Fibroblast of lung (primary cell): Measurements from ENCODE around the gene DCBLD2. TPM values are rescaled to one million over a fixed set of nuclear protein-coding genes. Genes with fewer than 3 reads are reported as not detected.

ENCODE experiments used
- DNase-seq, 2 donors: peaks; one replicate each; pipeline versions ENCODE4 v3.0.0 to v3.0.0-alpha.2; 2010; ENCODE audit warnings: low read depth in 2 of 2
- H2AFZ ChIP-seq: 2 replicates; pipeline ENCODE4 v1.5.1; 2012; ENCODE audit warnings: low read length, control low read depth, inconsistent platforms
- H3K27ac ChIP-seq: 2 replicates; pipeline ENCODE4 v1.5.1; 2011; ENCODE audit warnings: low read length, control low read depth; ENCODE audit not compliant: insufficient read depth
- H3K27me3 ChIP-seq: 2 replicates; pipeline ENCODE4 v1.5.1; 2011; ENCODE audit warnings: mild to moderate bottlenecking, low read length; ENCODE audit not compliant: control insufficient read depth, insufficient read depth
- H3K36me3 ChIP-seq: 2 replicates; pipeline ENCODE4 v1.5.1; 2011; ENCODE audit warnings: low read length; ENCODE audit not compliant: control insufficient read depth, insufficient read depth
- H3K4me1 ChIP-seq: 2 replicates; pipeline ENCODE4 v1.5.1; 2011; ENCODE audit warnings: low read length; ENCODE audit not compliant: control insufficient read depth, insufficient read depth; ENCODE audit errors: extremely low read depth
- H3K4me2 ChIP-seq: 2 replicates; pipeline ENCODE4 v1.5.1; 2011; ENCODE audit warnings: low read length, control low read depth; ENCODE audit not compliant: insufficient read depth; ENCODE audit errors: extremely low read depth
- H3K4me3 ChIP-seq, 4 experiments: fragments of 200-600 bp in 1 of 4; sonication (generic) in 1 of 4; replicated peaks in 1 of 4; 2 replicates each; pipeline ENCODE4 v1.5.1; 2011 to 2016; ENCODE audit warnings: low read length in 4 of 4, low read depth in 3 of 4, mild to moderate bottlenecking in 3 of 4, control low read depth in 2 of 4, inconsistent platforms in 1 of 4, mixed read lengths in 1 of 4; ENCODE audit not compliant: insufficient read depth in 1 of 4; ENCODE audit errors: control extremely low read depth in 1 of 4
- H3K79me2 ChIP-seq: 2 replicates; pipeline ENCODE4 v1.5.1; 2012; ENCODE audit warnings: mild to moderate bottlenecking, low read length, inconsistent platforms; ENCODE audit not compliant: control insufficient read depth, insufficient read depth
- H3K9ac ChIP-seq: 2 replicates; pipeline ENCODE4 v1.5.1; 2011; ENCODE audit warnings: mild to moderate bottlenecking, low read length, control low read depth; ENCODE audit not compliant: insufficient read depth
- H3K9me3 ChIP-seq: 2 replicates; pipeline ENCODE4 v1.5.1; 2012; ENCODE audit warnings: low read depth, low read length; ENCODE audit not compliant: control insufficient read depth, insufficient read depth
- H4K20me1 ChIP-seq: 2 replicates; pipeline ENCODE4 v1.5.1; 2011; ENCODE audit warnings: low read length; ENCODE audit not compliant: control insufficient read depth, insufficient read depth; ENCODE audit errors: extremely low read depth
- CTCF ChIP-seq, 2 donors: IDR thresholded peaks in 1 of 2; conservative IDR thresholded peaks in 1 of 2; 1 replicate in 1 of 2; 2 replicates in 1 of 2; pipeline ENCODE4 v1.5.1; 2011 to 2012; ENCODE audit warnings: low read length in 2 of 2, control low read depth in 1 of 2, inconsistent platforms in 1 of 2, low read depth in 1 of 2, mild to moderate bottlenecking in 1 of 2
- EZH2 ChIP-seq: IDR thresholded peaks from 2 replicates; pipeline ENCODE4 v1.5.1; 2012; ENCODE audit warnings: low read length, control low read depth, mild to moderate bottlenecking; ENCODE audit errors: missing control alignments
- polyA plus RNA-seq, 2 donors: library from polyadenylated mRNA; depleted of rRNA in 1 of 2; stranded (reverse) in 1 of 2; unstranded in 1 of 2; fragments of >200 nt; gene quantifications; 2 replicates each; pipeline ENCODE4 v1.2.1, GENCODE V29; 2011 to 2012; ENCODE audit warnings: missing spikeins in 1 of 2
- total RNA-seq: library from RNA; depleted of rRNA; stranded (reverse); fragments of >200 nt; gene quantifications from 2 replicates; pipeline ENCODE4 v1.2.1, GENCODE V29; 2014

Gene DCBLD2
- total and polyA plus RNA-seq, 2 donors (not counting 1 experiment from before 2014, with no cell fraction given): 98.1 to 195 TPM

- no peaks in the 10 kb centered on the region for H4K20me1 ChIP-seq
These were observed 24.4 kb downstream of the DCBLD2 start for GRCh38 chr3:98877132-98877531.

GRCh38 chr3:98875535-98875934 is 26.0 kb downstream of the DCBLD2 start:
- no peaks in the 10 kb centered on the region for H4K20me1 ChIP-seq

More at GRCh38 chr3:98877132-98877531, 24.4 kb downstream of the DCBLD2 start:
- H3K4me3 ChIP-seq: no peak overlapping the region
- H3K4me2 ChIP-seq: no peak overlapping the region
- no peak overlapping the region for H3K27ac ChIP-seq
- no peaks in the 10 kb centered on the region for H3K36me3 ChIP-seq
- H3K79me2 ChIP-seq: peaks cover 93% of the 10 kb centered on the region
- no peaks in the 10 kb centered on the region for H3K4me1 ChIP-seq
- no peak for DNase-seq
- H2AFZ ChIP-seq: no peak overlapping the region
- TF ChIP-seq EZH2 (no peak), CTCF (conservative IDR thresholded peaks at IDR 0.05 in 1 of 2, IDR thresholded peaks at IDR 0.05 in 1 of 2; ENCODE audit: low read depth in 1 of 2, low read length in 2 of 2) (no peak)
- no peaks in the 10 kb centered on the region for H3K9me3 ChIP-seq
- H3K27me3 ChIP-seq: no peaks in the 10 kb centered on the region
- H3K9ac ChIP-seq: no peak overlapping the region

GRCh38 chr3:98874602-98875249 is 26.8 kb downstream of the DCBLD2 start:
- H3K4me3 ChIP-seq: no peak overlapping the region
- H2AFZ ChIP-seq: no peak overlapping the region
- no peaks in the 10 kb centered on the region for H4K20me1 ChIP-seq
- no peaks in the 10 kb centered on the region for H3K9me3 ChIP-seq
- no peak for DNase-seq
- TF ChIP-seq EZH2 (no peak), CTCF (conservative IDR thresholded peaks at IDR 0.05 in 1 of 2, IDR thresholded peaks at IDR 0.05 in 1 of 2; ENCODE audit: low read depth in 1 of 2, low read length in 2 of 2) (no peak)
- no peak overlapping the region for H3K4me2 ChIP-seq
- no peaks in the 10 kb centered on the region for H3K36me3 ChIP-seq
- H3K4me1 ChIP-seq: peaks cover 4% of the 10 kb centered on the region
- no peaks in the 10 kb centered on the region for H3K27me3 ChIP-seq
- H3K9ac ChIP-seq: no peak overlapping the region
- no peak overlapping the region for H3K27ac ChIP-seq
- H3K79me2 ChIP-seq: peaks cover 88% of the 10 kb centered on the region

More at GRCh38 chr3:98875535-98875934, 26.0 kb downstream of the DCBLD2 start:
- Histone ChIP-seq H3K27ac (no peak overlapping the region), H3K9ac (no peak overlapping the region), H3K36me3 (no peaks in the 10 kb centered on the region), H3K4me1 (no peaks in the 10 kb centered on the region), H3K27me3 (no peaks in the 10 kb centered on the region), H3K4me2 (no peak overlapping the region), H3K4me3 (no peak overlapping the region), H3K9me3 (no peaks in the 10 kb centered on the region), H2AFZ (no peak overlapping the region), H3K79me2 (peaks cover 88% of the 10 kb centered on the region)
- no peak for TF ChIP-seq EZH2
- TF ChIP-seq CTCF (conservative IDR thresholded peaks at IDR 0.05 in 1 of 2, IDR thresholded peaks at IDR 0.05 in 1 of 2; ENCODE audit: low read depth in 1 of 2, low read length in 2 of 2): no peak
- peak in 1 of 2 donors; percentile 34 for DNase-seq
